GM23248 (cell line): ENCODE measurements around the gene GOLGA3. TPM values are rescaled to one million over a fixed set of nuclear protein-coding genes. Genes with fewer than 3 reads are reported as not detected.
"Not testable (repeated sequence)": the region's sequence is repeated elsewhere in the genome, so short reads cannot be mapped to it uniquely, and the experiment has no call there.

ENCODE experiments used
- DNase-seq: peaks from one replicate; pipeline ENCODE4 v3.0.0-alpha.2; 2015
- H2AFZ ChIP-seq: fragments of 200-600 bp; sonication (generic); 2 replicates; pipeline ENCODE4 v1.6.1; 2016; ENCODE audit warnings: antibody characterized with exemption
- H3F3A ChIP-seq: fragments of 200-600 bp; sonication (generic); 2 replicates; pipeline ENCODE4 v1.6.1; 2016; ENCODE audit warnings: mild to moderate bottlenecking, antibody characterized with exemption, mixed run types; ENCODE audit not compliant: insufficient read depth
- H3K27ac ChIP-seq: fragments of 200-600 bp; sonication (generic); 2 replicates; pipeline ENCODE4 v1.5.1; 2016; ENCODE audit warnings: mild to moderate bottlenecking
- H3K27me3 ChIP-seq: fragments of 200-600 bp; sonication (generic); replicated peaks from 2 replicates; pipeline ENCODE4 v1.6.1; 2016; ENCODE audit warnings: mild to moderate bottlenecking; ENCODE audit not compliant: insufficient read depth
- H3K36me3 ChIP-seq: fragments of 200-600 bp; sonication (generic); 2 replicates; pipeline ENCODE4 v1.6.1; 2016; ENCODE audit warnings: low read depth, mild to moderate bottlenecking
- H3K4me1 ChIP-seq: fragments of 200-600 bp; sonication (generic); 2 replicates; pipeline ENCODE4 v1.6.1; 2016; ENCODE audit warnings: mild to moderate bottlenecking; ENCODE audit not compliant: insufficient read depth
- H3K4me2 ChIP-seq: fragments of 200-600 bp; sonication (generic); one replicate; pipeline ENCODE4 v1.6.1; 2016; ENCODE audit warnings: mild to moderate bottlenecking; ENCODE audit not compliant: unreplicated experiment
- H3K4me3 ChIP-seq: fragments of 200-600 bp; sonication (generic); 2 replicates; pipeline ENCODE4 v1.5.1; 2016; ENCODE audit warnings: mild to moderate bottlenecking
- H3K79me2 ChIP-seq: fragments of 200-600 bp; sonication (generic); 2 replicates; pipeline ENCODE4 v1.6.1; 2016; ENCODE audit warnings: mild to moderate bottlenecking; ENCODE audit not compliant: insufficient read depth
- H3K9ac ChIP-seq: fragments of 200-600 bp; sonication (generic); 2 replicates; pipeline ENCODE4 v1.6.1; 2016; ENCODE audit warnings: mild to moderate bottlenecking
- H3K9me2 ChIP-seq: fragments of 200-600 bp; sonication (generic); 2 replicates; pipeline ENCODE4 v1.6.1; 2016; ENCODE audit warnings: mixed run types, mild to moderate bottlenecking, moderate library complexity; ENCODE audit not compliant: insufficient read depth
- H3K9me3 ChIP-seq: fragments of 200-600 bp; sonication (generic); one replicate; pipeline ENCODE4 v1.6.1; 2017; ENCODE audit warnings: low read depth
- H4K20me1 ChIP-seq: fragments of 200-600 bp; sonication (generic); 2 replicates; pipeline ENCODE4 v1.6.0; 2016; ENCODE audit not compliant: insufficient read depth
- EZH2 ChIP-seq: fragments of 200-600 bp; sonication (generic); IDR thresholded peaks from 2 replicates; pipeline ENCODE4 v1.6.1; 2018; ENCODE audit warnings: antibody characterized with exemption, mild to moderate bottlenecking; ENCODE audit not compliant: insufficient read depth, poor library complexity, severe bottlenecking
- EZH2phosphoT487 ChIP-seq: fragments of 200-600 bp; sonication (generic); IDR thresholded peaks from 2 replicates; pipeline ENCODE4 v1.6.1; 2018; ENCODE audit warnings: antibody characterized with exemption, moderate library complexity, mild to moderate bottlenecking, low read depth; ENCODE audit not compliant: insufficient read depth
- WGBS, 2 experiments: methylation state at CpG; one replicate each; pipeline ENCODE4 v1.1.6; 2015 to 2017; ENCODE audit warnings: low lambda C conversion rate in 2 of 2, low coverage in 1 of 2; ENCODE audit errors: missing lambda C conversion rate in 2 of 2; 5-methylcytosine and 5-hydroxymethylcytosine counted together
- in situ Hi-C: fragments of 300-500 bp; cut with MboI; formaldehyde crosslinking; loops from 2 replicates; pipeline ENCODE4 v1.15.0; 2020
- polyA plus RNA-seq: library from polyadenylated mRNA; unstranded; fragments of >200 nt; fragmentation: Nextera tagmentation; extraction: Ambion mirVana; gene quantifications from 2 replicates; pipeline ENCODE4 v1.2.1, GENCODE V29; 2016
- total RNA-seq: library from RNA; depleted of rRNA; stranded (reverse); fragments of >200 nt; shearing (Covaris generic); gene quantifications from 2 replicates; pipeline ENCODE4 v1.2.3, GENCODE V29; 2014

The GOLGA3 gene
- total and polyA plus RNA-seq, 2 experiments from 2014 or later, result 38.1 to 118 TPM

DNA sequence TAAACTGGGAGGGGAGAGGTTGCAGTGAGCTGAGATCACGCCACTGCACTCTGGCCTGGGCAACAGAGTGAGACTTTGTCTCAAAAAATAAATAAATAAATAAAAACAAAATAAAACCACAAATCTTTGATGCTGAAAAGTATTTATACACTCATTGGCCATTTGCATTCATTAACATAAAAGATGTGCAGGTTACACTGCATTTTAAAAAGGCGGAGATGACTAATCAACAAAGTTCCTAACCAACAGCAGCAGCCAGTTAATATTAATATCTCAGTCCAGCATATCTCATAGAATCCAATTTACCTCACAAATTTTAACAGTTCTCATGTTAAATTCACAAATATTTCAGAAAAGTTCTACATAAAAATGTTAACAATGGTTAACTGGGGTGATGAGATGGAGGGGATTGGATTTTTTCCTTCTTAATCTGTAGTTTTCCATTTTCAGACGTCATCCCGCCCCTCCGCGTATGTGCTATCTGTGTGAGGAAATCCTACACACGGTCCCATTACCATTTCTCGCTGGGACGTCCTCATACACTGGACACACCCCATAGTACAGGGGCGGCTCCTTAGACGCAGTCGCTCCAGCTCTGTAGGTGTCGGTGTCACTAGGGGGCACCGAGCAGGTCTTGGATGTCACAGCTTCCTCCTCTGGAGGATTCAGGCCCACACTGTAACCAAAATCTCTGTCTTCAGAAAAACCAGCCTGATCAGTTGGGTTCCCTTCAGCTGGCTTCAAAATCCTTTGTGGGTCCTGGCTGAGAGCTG lies 74.3 kb downstream of the GOLGA3 start:
- Histone ChIP-seq H3K9me2 (no peaks in the 10 kb centered on the region), H3K36me3 (peaks cover 59% of the 10 kb centered on the region)
- TF ChIP-seq EZH2phosphoT487, result no peak
- no peak for TF ChIP-seq EZH2

DNA sequence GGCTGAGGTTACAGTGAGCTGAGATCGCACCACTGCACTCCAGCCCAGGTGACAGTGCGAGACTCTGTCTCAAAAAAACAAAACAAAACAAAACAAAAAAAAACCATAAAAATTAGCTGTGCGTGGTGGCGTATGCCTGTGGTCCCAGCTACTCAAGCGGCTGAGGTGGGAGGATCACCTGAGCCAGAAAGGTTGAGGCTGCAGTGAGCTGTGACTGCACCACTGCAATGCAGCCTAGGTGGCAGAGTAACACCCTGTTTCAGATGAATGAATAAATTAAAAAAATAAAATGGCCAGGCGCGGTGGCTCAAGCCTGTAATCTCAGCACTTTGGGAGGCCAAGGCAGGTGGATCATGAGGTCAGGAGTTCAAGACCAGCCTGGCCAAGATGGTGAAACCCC lies 75.0 kb downstream of the GOLGA3 start:
- DNase-seq, H2AFZ ChIP-seq, H3K9me3 ChIP-seq, H3K9ac ChIP-seq, H3K4me2 ChIP-seq, H3K9me2 ChIP-seq, H3K4me3 ChIP-seq, H3K27me3 ChIP-seq, in situ Hi-C loops, H3K4me1 ChIP-seq, H3F3A ChIP-seq, H3K27ac ChIP-seq: not testable (repeated sequence)
- H3K79me2 ChIP-seq, result peaks cover 100% of the 10 kb centered on the region
- peaks cover 64% of the 10 kb centered on the region for H3K36me3 ChIP-seq
- WGBS, 2 experiments, result 97 to 99% methylated on average over 7 of the region's 7 CpGs
- H4K20me1 ChIP-seq, result peaks cover 16% of the 10 kb centered on the region

More for the DNA sequence above, 74.3 kb downstream of the GOLGA3 start:
- H3K9me3 ChIP-seq, result no peaks in the 10 kb centered on the region
- H3K9ac ChIP-seq, result no peak overlapping the region
- no peak overlapping the region for H2AFZ ChIP-seq
- H3K4me1 ChIP-seq, result no peaks in the 10 kb centered on the region
- H3K27me3 ChIP-seq, result no peaks in the 10 kb centered on the region
- H3K4me3 ChIP-seq, result no peak overlapping the region
- peaks cover 100% of the 10 kb centered on the region for H3K79me2 ChIP-seq
- in situ Hi-C loops, result no loop called here
- 79 to 86% methylated on average over 14 of the region's 14 CpGs for WGBS, 2 experiments
- H3K4me2 ChIP-seq, result no peak overlapping the region
- peaks cover 16% of the 10 kb centered on the region for H4K20me1 ChIP-seq
- no peak overlapping the region for H3K27ac ChIP-seq
- peaks cover 7% of the 10 kb centered on the region for H3F3A ChIP-seq
- DNase-seq, result no peak

DNA sequence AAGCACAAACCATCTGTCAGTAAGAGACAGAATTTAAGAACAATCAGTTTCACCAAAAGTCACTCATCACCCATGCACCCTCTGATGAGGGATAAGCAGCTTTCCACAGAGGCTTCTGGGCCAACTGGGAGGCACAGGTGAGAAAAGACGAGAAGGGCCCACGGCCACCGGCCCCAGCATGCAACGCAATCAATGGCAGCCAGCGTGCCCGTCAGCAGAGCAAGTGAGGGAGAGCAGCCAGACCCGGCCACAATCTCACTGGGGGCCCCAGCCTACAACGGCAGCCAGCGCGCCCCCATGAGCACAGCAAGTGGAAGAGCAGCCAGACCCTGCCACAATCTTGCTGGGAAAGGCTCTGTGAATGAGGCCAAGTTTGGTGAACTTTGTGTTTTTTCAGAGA lies 80.3 kb downstream of the GOLGA3 start:
- 87% methylated on average over 10 of the region's 10 CpGs for WGBS, 2 experiments
- DNase-seq, result no peak
- in situ Hi-C loops, result no loop called here
- peaks cover 82% of the 10 kb centered on the region for H3K36me3 ChIP-seq
- no peaks in the 10 kb centered on the region for H3K27me3 ChIP-seq
- no peak overlapping the region for H3K9ac ChIP-seq
- no peaks in the 10 kb centered on the region for H3K9me3 ChIP-seq
- peaks cover 100% of the 10 kb centered on the region for H3K79me2 ChIP-seq
- TF ChIP-seq EZH2, result no peak
- no peak for TF ChIP-seq EZH2phosphoT487
- no peak overlapping the region for H2AFZ ChIP-seq
- H3K9me2 ChIP-seq, result no peaks in the 10 kb centered on the region
- no peak overlapping the region for H3K27ac ChIP-seq
- no peaks in the 10 kb centered on the region for H3K4me1 ChIP-seq
- no peak overlapping the region for H3K4me2 ChIP-seq
- peaks cover 5% of the 10 kb centered on the region; the same call in 1 of the 2 replicates for H4K20me1 ChIP-seq
- no peaks in the 10 kb centered on the region for H3F3A ChIP-seq
- no peak overlapping the region for H3K4me3 ChIP-seq

DNA sequence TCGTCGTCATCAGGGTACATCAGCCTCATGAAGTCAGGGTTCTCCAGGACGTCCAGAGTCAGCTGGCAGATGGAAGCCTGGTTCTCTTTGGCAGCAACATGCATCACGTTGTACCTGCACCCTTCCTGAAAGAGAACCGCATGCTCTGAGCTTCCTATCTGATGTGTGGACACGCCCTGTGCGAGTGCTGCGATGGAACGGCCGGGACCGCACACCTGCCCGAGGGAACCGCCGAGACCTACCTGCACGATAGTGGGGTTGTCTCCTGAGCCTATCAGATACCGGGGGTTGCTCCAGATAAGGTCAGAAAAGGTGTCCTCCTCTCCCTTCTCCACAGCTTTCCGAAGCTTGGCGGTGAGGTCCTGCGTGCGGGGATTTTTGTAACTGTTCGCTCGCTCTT lies 80.8 kb downstream of the GOLGA3 start:
- H3K4me2 ChIP-seq, result no peak overlapping the region
- no peak overlapping the region for H3K4me3 ChIP-seq
- H2AFZ ChIP-seq, result no peak overlapping the region
- TF ChIP-seq EZH2 (no peak), EZH2phosphoT487 (no peak)
- peaks cover 82% of the 10 kb centered on the region for H3K36me3 ChIP-seq
- no peak for DNase-seq
- WGBS, 2 experiments, result 92 to 95% methylated on average over 22 of the region's 22 CpGs
- H3K27ac ChIP-seq, result no peak overlapping the region
- no peaks in the 10 kb centered on the region for H3F3A ChIP-seq
- in situ Hi-C loops, result no loop called here
- no peak overlapping the region for H3K9ac ChIP-seq
- H3K9me3 ChIP-seq, result no peaks in the 10 kb centered on the region
- H4K20me1 ChIP-seq, result peaks cover 7% of the 10 kb centered on the region
- no peaks in the 10 kb centered on the region for H3K9me2 ChIP-seq
- no peaks in the 10 kb centered on the region for H3K27me3 ChIP-seq
- peaks cover 100% of the 10 kb centered on the region for H3K79me2 ChIP-seq
- no peaks in the 10 kb centered on the region for H3K4me1 ChIP-seq
